GM23338 (cell line): ENCODE measurements around the gene DNAAF9. TPM values are rescaled to one million over a fixed set of nuclear protein-coding genes. Genes with fewer than 3 reads are reported as not detected.

Source experiments
- ATAC-seq: fragments of 200-7000 bp; cut with Tn5 transposase; 3 replicates; pipeline ENCODE4 v1.9.1; 2020
- DNase-seq: peaks from one replicate; pipeline ENCODE4 v3.0.0-alpha.2; 2015; ENCODE audit warnings: low spot score
- H2AFZ ChIP-seq: fragments of 200-600 bp; sonication (generic); 2 replicates; pipeline ENCODE4 v1.8.0; 2016; ENCODE audit warnings: antibody characterized with exemption, mild to moderate bottlenecking, moderate library complexity
- H3F3A ChIP-seq: fragments of 200-600 bp; sonication (generic); replicated peaks from 2 replicates; pipeline ENCODE4 v1.8.0; 2017; ENCODE audit warnings: antibody characterized with exemption, mixed run types, low read depth
- H3K27ac ChIP-seq: fragments of 200-600 bp; sonication (generic); 2 replicates; pipeline ENCODE4 v1.6.1; 2016; ENCODE audit warnings: low read depth
- H3K27me3 ChIP-seq: fragments of 200-600 bp; sonication (generic); 2 replicates; pipeline ENCODE4 v1.8.0; 2016; ENCODE audit warnings: mild to moderate bottlenecking, mixed run types, moderate library complexity; ENCODE audit not compliant: insufficient read depth
- H3K36me3 ChIP-seq: fragments of 200-600 bp; sonication (generic); 2 replicates; pipeline ENCODE4 v1.8.0; 2016; ENCODE audit warnings: mild to moderate bottlenecking; ENCODE audit not compliant: insufficient read depth
- H3K4me1 ChIP-seq: fragments of 200-600 bp; sonication (generic); 2 replicates; pipeline ENCODE4 v1.8.0; 2016; ENCODE audit warnings: mild to moderate bottlenecking, moderate library complexity; ENCODE audit not compliant: insufficient read depth
- H3K4me2 ChIP-seq: fragments of 200-600 bp; sonication (generic); 2 replicates; pipeline ENCODE4 v1.7.1; 2017; ENCODE audit warnings: mixed run types
- H3K4me3 ChIP-seq: fragments of 200-600 bp; sonication (generic); 2 replicates; pipeline ENCODE4 v1.6.1; 2016; ENCODE audit warnings: mixed run types
- H3K79me2 ChIP-seq: fragments of 200-600 bp; sonication (generic); replicated peaks from 2 replicates; pipeline ENCODE4 v1.8.0; 2017; ENCODE audit warnings: mild to moderate bottlenecking; ENCODE audit not compliant: insufficient read depth
- H3K9me2 ChIP-seq: fragments of 200-600 bp; sonication (generic); 2 replicates; pipeline ENCODE4 v1.8.0; 2017; ENCODE audit not compliant: insufficient read depth
- H4K20me1 ChIP-seq: fragments of 200-600 bp; sonication (generic); replicated peaks from 2 replicates; pipeline ENCODE4 v1.8.0; 2017; ENCODE audit warnings: mild to moderate bottlenecking; ENCODE audit not compliant: insufficient read depth
- H3K27ac Mint-ChIP-seq: 2 replicates; pipeline ENCODE4 v1.8.0; 2020; ENCODE audit warnings: inconsistent platforms, mild to moderate bottlenecking, moderate library complexity, mixed read lengths
- H3K27me3 Mint-ChIP-seq: 3 replicates; pipeline ENCODE4 v1.8.0; 2022; ENCODE audit warnings: low read depth, mild to moderate bottlenecking, moderate library complexity, mixed read lengths, inconsistent platforms; ENCODE audit not compliant: insufficient read depth, poor library complexity
- H3K36me3 Mint-ChIP-seq: 3 replicates; pipeline ENCODE4 v1.8.0; 2021; ENCODE audit warnings: low read depth, mild to moderate bottlenecking, inconsistent platforms, moderate library complexity, mixed read lengths
- H3K4me1 Mint-ChIP-seq: 3 replicates; pipeline ENCODE4 v1.8.0; 2020; ENCODE audit warnings: mild to moderate bottlenecking, inconsistent platforms, mixed read lengths
- H3K4me3 Mint-ChIP-seq: 3 replicates; pipeline ENCODE4 v1.8.0; 2021; ENCODE audit warnings: moderate library complexity, mild to moderate bottlenecking, inconsistent platforms, mixed read lengths
- H3K9me3 Mint-ChIP-seq: 3 replicates; pipeline ENCODE4 v1.8.0; 2020; ENCODE audit warnings: moderate library complexity, mild to moderate bottlenecking, inconsistent platforms, mixed read lengths
- ETS1 ChIP-seq: IDR thresholded peaks from 2 replicates; pipeline ENCODE4 v1.6.1; 2016; ENCODE audit warnings: antibody characterized with exemption
- NANOG ChIP-seq: IDR thresholded peaks from 2 replicates; pipeline ENCODE4 v1.6.1; 2016; ENCODE audit warnings: antibody characterized with exemption, borderline replicate concordance
- REST ChIP-seq: IDR thresholded peaks from one replicate; pipeline ENCODE4 v1.6.1; 2018; ENCODE audit warnings: antibody characterized with exemption; ENCODE audit not compliant: unreplicated experiment
- STAT1 ChIP-seq: IDR thresholded peaks from one replicate; pipeline ENCODE4 v1.6.1; 2016; ENCODE audit warnings: antibody characterized with exemption; ENCODE audit not compliant: unreplicated experiment
- ZNF331 ChIP-seq: fragments of 250-450 bp; sonication (Bioruptor Pico); IDR thresholded peaks from 2 replicates; pipeline ENCODE4 v1.5.0; 2020; ENCODE audit warnings: low read depth, mild to moderate bottlenecking, moderate library complexity
- ZNF462 ChIP-seq: fragments of 250-450 bp; sonication (Bioruptor Pico); IDR thresholded peaks from 2 replicates; pipeline ENCODE4 v1.5.0; 2020; ENCODE audit warnings: mild to moderate bottlenecking, moderate library complexity
- polyA plus RNA-seq: library from polyadenylated mRNA; unstranded; fragments of >200 nt; fragmentation: Nextera tagmentation; extraction: Ambion mirVana; gene quantifications from 2 replicates; pipeline ENCODE4 v1.2.1, GENCODE V29; 2016
- total RNA-seq: library from RNA; depleted of rRNA; stranded (reverse); fragments of >200 nt; shearing (Covaris generic); gene quantifications from 2 replicates; pipeline ENCODE4 v1.2.3, GENCODE V29; 2014

Gene DNAAF9
- total and polyA plus RNA-seq, 2 experiments from 2014 or later, result 2.4 to 4.8 TPM

DNA sequence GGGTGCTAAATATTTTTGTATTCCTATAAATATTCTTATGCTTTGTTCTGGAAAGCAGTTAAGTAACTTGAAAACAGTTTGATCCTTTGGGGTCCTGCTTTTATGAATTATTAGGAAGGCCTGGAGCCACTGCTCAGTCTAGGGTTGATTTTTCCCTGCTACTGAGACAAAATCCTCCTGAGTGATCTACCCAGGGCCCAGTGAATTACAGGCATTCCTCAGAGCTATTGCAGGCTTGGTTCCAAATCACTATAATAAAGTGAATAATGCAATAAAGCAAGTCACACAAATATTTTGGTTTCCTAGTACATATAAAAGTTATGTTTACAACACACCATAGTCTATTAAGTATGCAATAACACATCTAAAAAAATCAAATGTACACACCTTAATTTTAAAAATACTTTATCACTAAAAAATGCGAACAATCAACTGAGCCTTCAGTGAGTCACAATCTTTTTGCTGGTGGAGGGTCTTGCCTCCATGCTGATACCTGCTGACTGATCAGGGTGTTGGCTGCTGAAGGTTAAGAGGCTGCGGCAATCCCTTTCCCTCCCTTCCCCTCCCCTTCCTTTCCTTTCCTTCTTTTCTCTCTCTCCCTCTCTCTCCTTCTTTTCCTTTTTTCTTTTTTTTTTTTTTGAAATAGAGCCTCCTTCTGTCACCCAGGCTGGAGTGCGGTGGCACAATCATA is 43.0 kb downstream of the DNAAF9 start (continued):
- TF ChIP-seq REST (no peak), ETS1 (no peak), NANOG (no peak)

GRCh38 chr20:3360752-3361151 is 46.7 kb downstream of the DNAAF9 start:
- Histone ChIP-seq H3K4me3 (no peak overlapping the region), H3K79me2 (no peaks in the 10 kb centered on the region), H3K4me2 (no peak overlapping the region), H3K27ac (no peak overlapping the region), H3F3A (no peaks in the 10 kb centered on the region), H4K20me1 (no peaks in the 10 kb centered on the region), H3K4me1 (no peaks in the 10 kb centered on the region), H3K27me3 (no peaks in the 10 kb centered on the region), H3K36me3 (no peaks in the 10 kb centered on the region), H2AFZ (no peak overlapping the region), H3K9me2 (no peaks in the 10 kb centered on the region)
- Mint-ChIP-seq H3K27me3 (no peaks in the 10 kb centered on the region), H3K4me3 (no peak overlapping the region), H3K27ac (no peak overlapping the region), H3K36me3 (no peaks in the 10 kb centered on the region), H3K4me1 (no peaks in the 10 kb centered on the region), H3K9me3 (no peaks in the 10 kb centered on the region)
- TF ChIP-seq ZNF331, result no peak
- TF ChIP-seq REST, result no peak
- no peak for TF ChIP-seq STAT1
- TF ChIP-seq ZNF462 (CRISPR knock-in tag), result no peak
- ATAC-seq (no peak), DNase-seq (no peak)
